Nephron progenitor cell (in vitro differentiated cells): Measurements from ENCODE around the gene CASKIN2.

Source experiments
- DNase-seq: peaks from one replicate; pipeline ENCODE4 v3.0.0; 2021
- H3K27ac Mint-ChIP-seq: 2 replicates; pipeline ENCODE4 v1.8.0; 2021; ENCODE audit warnings: mild to moderate bottlenecking, moderate library complexity, mixed read lengths
- H3K27me3 Mint-ChIP-seq: 2 replicates; pipeline ENCODE4 v1.8.0; 2021; ENCODE audit warnings: mild to moderate bottlenecking, low read depth, mixed read lengths; ENCODE audit not compliant: poor library complexity
- H3K36me3 Mint-ChIP-seq: 2 replicates; pipeline ENCODE4 v1.8.0; 2021; ENCODE audit warnings: low read depth, mixed read lengths
- H3K4me1 Mint-ChIP-seq: 2 replicates; pipeline ENCODE4 v1.8.0; 2021; ENCODE audit warnings: mixed read lengths
- H3K4me3 Mint-ChIP-seq: 2 replicates; pipeline ENCODE4 v1.8.0; 2021; ENCODE audit warnings: mild to moderate bottlenecking, moderate library complexity, mixed read lengths
- H3K9me3 Mint-ChIP-seq: 2 replicates; pipeline ENCODE4 v1.8.0; 2021; ENCODE audit warnings: mild to moderate bottlenecking, moderate library complexity, mixed read lengths
- TF ChIP-seq, protein P1 (sequence below): fragments of 200-600 bp; sonication (generic); IDR thresholded peaks from 2 replicates; pipeline ENCODE4 v1.5.0; 2021; ENCODE audit warnings: antibody characterized with exemption

CASKIN2 gene

DNA sequence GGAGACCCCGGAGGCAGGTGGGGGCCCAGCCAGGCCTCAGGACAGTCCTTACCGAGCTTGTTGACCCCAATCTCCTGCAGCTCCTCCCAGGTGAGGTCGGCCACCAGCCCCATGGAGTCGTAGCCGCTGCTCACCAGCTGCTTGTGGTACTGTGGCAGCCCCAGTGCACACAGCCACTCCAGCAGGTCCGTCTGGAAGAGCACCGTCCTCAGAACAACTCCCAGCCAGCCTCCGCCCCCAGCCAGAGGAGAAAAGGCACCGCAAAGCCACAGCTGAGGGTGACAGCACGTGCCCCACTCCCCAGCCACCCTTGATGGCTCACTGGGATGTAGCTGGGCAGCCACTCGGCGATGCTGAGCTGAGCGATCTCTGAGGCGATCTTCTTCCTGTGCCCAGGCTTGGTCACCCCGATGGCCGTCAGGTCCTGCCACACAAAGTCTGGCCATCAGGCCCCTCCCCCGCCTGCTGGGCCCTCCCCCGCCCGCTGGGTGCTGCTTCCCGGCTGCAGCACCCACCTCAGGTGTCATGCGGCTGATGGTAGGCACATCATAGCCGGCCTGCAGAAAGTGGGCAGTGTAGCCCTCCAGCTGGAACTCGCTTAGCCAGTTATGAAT lies 11.9 kb downstream of the CASKIN2 start:
- Mint-ChIP-seq H3K4me1 (peaks cover 32% of the 10 kb centered on the region), H3K9me3 (no peaks in the 10 kb centered on the region)

DNA sequence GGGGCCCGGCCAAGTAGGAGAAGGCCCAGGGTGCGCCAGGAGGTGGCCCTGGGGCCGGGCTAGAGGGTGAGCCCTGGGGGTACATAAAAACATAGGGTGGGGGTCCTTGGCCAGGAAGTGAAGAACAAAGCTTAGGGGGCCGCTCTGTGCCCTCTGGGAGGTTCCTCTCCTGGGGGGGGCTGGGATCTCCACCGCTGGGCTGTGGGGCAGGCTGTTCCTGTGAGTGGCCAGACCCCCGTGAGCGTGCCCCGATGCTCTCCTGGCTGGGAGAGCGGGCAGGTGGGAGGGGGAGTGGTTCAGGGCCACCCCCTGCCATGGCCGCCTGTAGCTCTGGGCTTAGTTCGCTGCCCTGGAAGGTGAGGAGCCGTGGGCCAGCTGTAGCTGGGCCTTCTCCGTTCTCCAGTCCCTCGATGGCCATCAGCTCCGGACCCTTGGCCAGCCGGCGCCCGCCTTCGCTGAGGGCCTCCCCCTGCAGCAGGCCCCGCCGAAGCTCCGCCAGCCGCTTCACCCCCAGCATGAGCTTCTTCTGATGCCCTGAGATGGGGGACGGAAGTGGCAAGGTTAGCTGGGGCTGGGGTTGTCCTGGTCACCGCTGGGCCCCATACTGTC lies 12.5 kb downstream of the CASKIN2 start:
- TF ChIP-seq, protein P1, sequence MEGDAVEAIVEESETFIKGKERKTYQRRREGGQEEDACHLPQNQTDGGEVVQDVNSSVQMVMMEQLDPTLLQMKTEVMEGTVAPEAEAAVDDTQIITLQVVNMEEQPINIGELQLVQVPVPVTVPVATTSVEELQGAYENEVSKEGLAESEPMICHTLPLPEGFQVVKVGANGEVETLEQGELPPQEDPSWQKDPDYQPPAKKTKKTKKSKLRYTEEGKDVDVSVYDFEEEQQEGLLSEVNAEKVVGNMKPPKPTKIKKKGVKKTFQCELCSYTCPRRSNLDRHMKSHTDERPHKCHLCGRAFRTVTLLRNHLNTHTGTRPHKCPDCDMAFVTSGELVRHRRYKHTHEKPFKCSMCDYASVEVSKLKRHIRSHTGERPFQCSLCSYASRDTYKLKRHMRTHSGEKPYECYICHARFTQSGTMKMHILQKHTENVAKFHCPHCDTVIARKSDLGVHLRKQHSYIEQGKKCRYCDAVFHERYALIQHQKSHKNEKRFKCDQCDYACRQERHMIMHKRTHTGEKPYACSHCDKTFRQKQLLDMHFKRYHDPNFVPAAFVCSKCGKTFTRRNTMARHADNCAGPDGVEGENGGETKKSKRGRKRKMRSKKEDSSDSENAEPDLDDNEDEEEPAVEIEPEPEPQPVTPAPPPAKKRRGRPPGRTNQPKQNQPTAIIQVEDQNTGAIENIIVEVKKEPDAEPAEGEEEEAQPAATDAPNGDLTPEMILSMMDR: no peak
- no peak overlapping the region for H3K27ac Mint-ChIP-seq
- H3K36me3 Mint-ChIP-seq: peaks cover 5% of the 10 kb centered on the region
- peaks cover 29% of the 10 kb centered on the region for H3K4me1 Mint-ChIP-seq
- DNase-seq: no peak
- H3K4me3 Mint-ChIP-seq: no peak overlapping the region
- no peaks in the 10 kb centered on the region for H3K27me3 Mint-ChIP-seq
- no peaks in the 10 kb centered on the region for H3K9me3 Mint-ChIP-seq

More for the DNA sequence above, 11.9 kb downstream of the CASKIN2 start:
- no peak for DNase-seq
- no peaks in the 10 kb centered on the region for H3K27me3 Mint-ChIP-seq
- TF ChIP-seq, protein P1: no peak
- H3K27ac Mint-ChIP-seq: no peak overlapping the region
- peaks cover 5% of the 10 kb centered on the region for H3K36me3 Mint-ChIP-seq
- no peak overlapping the region for H3K4me3 Mint-ChIP-seq

DNA sequence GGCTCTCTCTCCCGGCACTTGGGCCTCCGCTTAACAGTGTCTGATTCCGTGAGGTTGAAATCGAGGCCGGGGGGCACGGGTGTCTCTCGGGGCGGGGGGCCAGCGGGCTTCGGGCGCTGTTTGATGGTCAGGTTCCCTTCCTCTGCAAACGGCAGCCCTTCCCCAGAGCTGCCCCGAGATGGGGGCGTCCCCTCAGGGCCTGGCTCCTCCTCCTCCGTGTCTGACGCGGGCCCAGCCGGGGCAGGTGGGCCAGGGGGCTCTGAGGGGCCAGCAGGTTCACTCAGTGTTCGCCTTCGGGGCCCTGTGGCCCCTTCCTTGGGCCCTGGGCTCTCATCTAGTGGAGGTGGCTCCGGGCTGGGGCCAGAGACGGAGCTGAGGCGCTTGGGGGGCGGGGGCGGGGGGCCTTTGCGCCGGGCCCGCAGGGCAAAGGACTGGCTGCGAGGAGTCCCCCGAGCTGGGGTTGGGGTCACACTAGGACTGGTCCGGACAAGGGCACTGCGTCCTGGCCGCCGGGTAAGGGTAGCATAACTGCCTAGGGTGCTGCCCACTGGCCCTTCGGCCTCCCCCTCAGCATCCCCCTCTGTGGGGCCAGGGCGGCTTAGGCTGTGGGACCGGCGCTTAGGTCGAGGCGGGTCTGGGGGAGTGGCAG lies 13.1 kb downstream of the CASKIN2 start:
- TF ChIP-seq, protein P1: no peak
- Mint-ChIP-seq H3K27ac (no peak overlapping the region), H3K36me3 (peaks cover 5% of the 10 kb centered on the region), H3K4me1 (peaks cover 26% of the 10 kb centered on the region), H3K27me3 (no peaks in the 10 kb centered on the region), H3K9me3 (no peaks in the 10 kb centered on the region), H3K4me3 (no peak overlapping the region)
- DNase-seq: no peak

DNA sequence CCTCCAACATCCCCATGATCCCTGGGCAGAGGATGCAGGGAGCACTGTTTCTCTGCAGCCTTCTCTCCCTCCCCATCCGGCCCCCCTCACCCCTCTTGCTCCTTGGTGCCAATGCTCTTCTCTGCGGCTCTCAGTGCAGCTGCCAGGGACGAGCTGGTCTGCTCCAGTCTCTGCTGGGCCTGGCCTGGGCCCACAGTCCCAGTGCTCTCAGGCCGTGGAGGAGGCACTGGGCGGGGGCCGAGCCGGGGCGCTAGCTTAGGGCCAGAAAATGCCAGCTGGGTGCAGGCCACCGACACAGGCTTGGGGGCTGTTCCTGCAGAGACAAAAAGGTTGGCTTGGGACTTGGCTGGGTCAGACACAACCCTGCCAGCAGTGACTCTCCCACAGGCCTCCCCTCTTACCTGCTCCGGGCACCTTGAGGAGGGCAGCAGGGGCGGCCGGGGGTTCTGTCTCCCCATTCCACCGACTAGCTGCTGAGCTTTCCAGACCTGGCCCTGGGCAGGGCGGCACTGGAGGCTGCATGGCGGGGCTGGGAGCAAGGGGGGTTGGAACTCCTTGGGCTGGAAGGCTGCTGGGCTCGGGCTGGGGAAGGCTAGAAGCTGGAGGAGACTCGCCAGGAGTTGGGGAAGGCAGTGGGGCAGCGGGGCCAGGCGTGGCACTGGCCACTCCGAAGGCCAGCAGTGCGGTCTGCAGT lies 13.8 kb downstream of the CASKIN2 start:
- Mint-ChIP-seq H3K4me3 (no peak overlapping the region), H3K27ac (no peak overlapping the region), H3K36me3 (peaks cover 5% of the 10 kb centered on the region), H3K4me1 (peaks cover 23% of the 10 kb centered on the region), H3K9me3 (no peaks in the 10 kb centered on the region), H3K27me3 (no peaks in the 10 kb centered on the region)
- DNase-seq: no peak
- TF ChIP-seq, protein P1: no peak

DNA sequence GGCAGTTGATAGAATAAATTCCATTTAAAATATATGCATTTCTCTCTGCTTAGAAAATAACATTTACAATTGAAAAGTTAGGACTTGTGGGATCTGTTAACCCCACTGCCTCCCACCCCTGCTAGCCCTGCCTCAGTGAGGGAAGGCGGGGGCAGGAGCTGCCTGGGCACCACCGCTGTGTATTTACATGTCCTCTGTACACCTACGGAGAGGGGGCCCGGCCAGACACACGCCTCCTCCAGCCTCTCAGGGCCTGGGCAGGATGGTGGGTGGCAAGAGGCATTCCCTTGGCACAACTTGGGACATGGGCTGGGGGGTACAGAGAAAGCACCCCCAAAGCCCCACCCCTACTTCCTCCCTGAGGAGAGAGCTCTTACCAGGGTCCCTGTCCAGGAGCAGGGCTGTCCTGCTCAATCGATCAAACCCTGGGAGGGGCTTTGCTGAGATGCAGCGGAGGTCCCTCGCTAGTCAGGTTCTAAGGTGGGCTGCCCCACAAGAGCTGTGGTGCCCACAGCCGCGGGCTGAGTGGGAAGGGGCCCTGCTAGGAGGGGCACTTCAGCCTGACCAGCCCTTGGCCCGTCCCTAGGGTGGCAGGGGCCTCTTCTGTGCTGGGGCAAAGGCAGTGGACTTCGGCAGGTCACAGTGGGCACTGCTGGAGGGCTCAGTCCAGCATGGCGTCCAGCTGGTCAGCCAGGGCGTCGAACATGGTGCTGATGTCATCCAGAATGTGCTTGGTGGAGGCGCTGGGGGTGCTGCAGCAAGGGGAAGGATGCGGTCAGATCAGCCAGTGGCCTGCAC lies 14.7 kb downstream of the CASKIN2 start:
- Mint-ChIP-seq H3K27me3 (no peaks in the 10 kb centered on the region), H3K36me3 (no peaks in the 10 kb centered on the region)

More for the DNA sequence above, 14.7 kb downstream of the CASKIN2 start:
- H3K4me3 Mint-ChIP-seq: no peak overlapping the region
- TF ChIP-seq, protein P1: no peak
- peak overlapping the region; percentile 16 for H3K27ac Mint-ChIP-seq
- DNase-seq: no peak
- H3K9me3 Mint-ChIP-seq: no peaks in the 10 kb centered on the region
- H3K4me1 Mint-ChIP-seq: peaks cover 18% of the 10 kb centered on the region
